H1 (cell line): Measurements from ENCODE around the gene PGPEP1.

Source experiments
- BCL11A ChIP-seq, 2 experiments: IDR thresholded peaks; one replicate each; pipeline ENCODE4 v1.6.1; 2011; ENCODE audit warnings: low read depth in 2 of 2, low read length in 2 of 2, mild to moderate bottlenecking in 2 of 2
- BRCA1 ChIP-seq: IDR thresholded peaks from 2 replicates; pipeline ENCODE4 v1.6.1; 2012; ENCODE audit warnings: low read depth, low read length, improper control_type of control experiment
- CEBPB ChIP-seq: IDR thresholded peaks from 2 replicates; pipeline ENCODE4 v1.6.1; 2012; ENCODE audit warnings: low read depth, low read length
- CTCF ChIP-seq, 3 experiments: IDR thresholded peaks; 1 replicate in 2 of 3; 2 replicates in 1 of 3; pipeline versions ENCODE4 v1.5.1 to v1.6.1; 2011; ENCODE audit warnings: low read length in 3 of 3, mild to moderate bottlenecking in 3 of 3, inconsistent platforms in 2 of 3, low read depth in 1 of 3, moderate library complexity in 1 of 3; ENCODE audit not compliant: insufficient read depth in 1 of 3; ENCODE audit errors: control extremely low read depth in 1 of 3
- JUN ChIP-seq: IDR thresholded peaks from 2 replicates; pipeline ENCODE4 v1.6.1; 2011; ENCODE audit warnings: low read depth, mild to moderate bottlenecking, improper control_type of control experiment, low read length
- KDM5A ChIP-seq: fragments of 200-600 bp; IDR thresholded peaks from 2 replicates; pipeline ENCODE4 v1.7.1; 2012; ENCODE audit warnings: mild to moderate bottlenecking, low read length, inconsistent platforms, mixed read lengths
- NRF1 ChIP-seq: IDR thresholded peaks from 2 replicates; pipeline ENCODE4 v1.6.1; 2011; ENCODE audit warnings: mild to moderate bottlenecking, low read depth, low read length, improper control_type of control experiment
- POLR2A ChIP-seq, 2 experiments: IDR thresholded peaks; 1 replicate in 1 of 2; 2 replicates in 1 of 2; pipeline ENCODE4 v1.6.1; 2011; ENCODE audit warnings: low read depth in 2 of 2, low read length in 2 of 2, mild to moderate bottlenecking in 2 of 2; ENCODE audit errors: control extremely low read depth in 1 of 2
- YY1 ChIP-seq: IDR thresholded peaks from 2 replicates; pipeline ENCODE4 v1.6.1; 2011; ENCODE audit warnings: low read depth, mild to moderate bottlenecking, low read length

GRCh38 chr19:18351544-18351943 lies 11.1 kb downstream of the PGPEP1 start:
- TF ChIP-seq BCL11A (IDR thresholded peaks at IDR 0.05; ENCODE audit: low read depth in 2 of 2, low read length in 2 of 2) = no peak
- TF ChIP-seq CEBPB = no peak
- no peak for TF ChIP-seq CTCF (IDR thresholded peaks at IDR 0.05; ENCODE audit: control extremely low read depth in 1 of 3, insufficient read depth in 1 of 3, low read depth in 1 of 3, low read length in 3 of 3)
- no peak for TF ChIP-seq POLR2A (IDR thresholded peaks at IDR 0.05; ENCODE audit: control extremely low read depth in 1 of 2, low read depth in 2 of 2, low read length in 2 of 2)
- TF ChIP-seq YY1 = no peak
- TF ChIP-seq NRF1 = no peak
- TF ChIP-seq KDM5A = no peak
- no peak for TF ChIP-seq JUN
- TF ChIP-seq BRCA1 = no peak
